HG03439 (cell line): ENCODE results near the gene HFM1.
"Not testable (repeated sequence)": the region's sequence is repeated elsewhere in the genome, so short reads cannot be mapped to it uniquely, and the experiment has no call there.

Experiments
- ATAC-seq: cut with Tn5 transposase; IDR thresholded peaks from one replicate; pipeline ENCODE4 v1.9.1; 2021; ENCODE audit warnings: mild to moderate bottlenecking, moderate library complexity; ENCODE audit not compliant: unreplicated experiment

The HFM1 gene

GRCh38 chr1:91349524-91349923 is 55.1 kb downstream of the HFM1 start:
- no peak for ATAC-seq

GRCh38 chr1:91346824-91347223 is 57.8 kb downstream of the HFM1 start:
- no peak for ATAC-seq

- ATAC-seq = no peak
Measured at GRCh38 chr1:91345395-91346005, 59.1 kb downstream of the HFM1 start.

- ATAC-seq = no peak
Measured at GRCh38 chr1:91338501-91338900, 66.1 kb downstream of the HFM1 start.

GRCh38 chr1:91335603-91336002 is 69.0 kb downstream of the HFM1 start:
- ATAC-seq = no peak

GRCh38 chr1:91334856-91335255 is 69.8 kb downstream of the HFM1 start:
- ATAC-seq = no peak

- ATAC-seq = no peak
Measured at GRCh38 chr1:91325456-91325855, 79.2 kb downstream of the HFM1 start.

- ATAC-seq = no peak
Measured at GRCh38 chr1:91314643-91315042, 90.0 kb downstream of the HFM1 start.

GRCh38 chr1:91311672-91312071 is 93.0 kb downstream of the HFM1 start:
- ATAC-seq = no peak

- no peak for ATAC-seq
Measured at GRCh38 chr1:91308544-91308943, 96.1 kb downstream of the HFM1 start.

- no peak for ATAC-seq
Measured at GRCh38 chr1:91307784-91308409, 96.7 kb downstream of the HFM1 start.

GRCh38 chr1:91303165-91303564 is 101.5 kb downstream of the HFM1 start:
- no peak for ATAC-seq

GRCh38 chr1:91288843-91289553 is 115.6 kb downstream of the HFM1 start:
- ATAC-seq = not testable (repeated sequence)

GRCh38 chr1:91286962-91287317 is 117.7 kb downstream of the HFM1 start:
- not testable (repeated sequence) for ATAC-seq

GRCh38 chr1:91286259-91286961 is 118.2 kb downstream of the HFM1 start:
- not testable (repeated sequence) for ATAC-seq

GRCh38 chr1:91283421-91283726 is 121.3 kb downstream of the HFM1 start:
- no peak for ATAC-seq

GRCh38 chr1:91282695-91283420 is 121.8 kb downstream of the HFM1 start:
- ATAC-seq = no peak

GRCh38 chr1:91281782-91282181 is 122.9 kb downstream of the HFM1 start:
- ATAC-seq = no peak

GRCh38 chr1:91278754-91279153 is 125.9 kb downstream of the HFM1 start:
- ATAC-seq = no peak

GRCh38 chr1:91273875-91274274 is 130.8 kb downstream of the HFM1 start:
- ATAC-seq = no peak

- no peak for ATAC-seq
Measured at GRCh38 chr1:91261655-91262054, 143.0 kb downstream of the HFM1 start.
